Endothelial cell of umbilical vein (primary cell): ENCODE data around the gene PLS1. TPM values are rescaled to one million over a fixed set of nuclear protein-coding genes. Genes with fewer than 3 reads are reported as not detected.

ENCODE experiments used
- BruUV-seq: library from RNA; stranded (reverse); fragments of 400-500 nt; replicated peaks from 2 replicates; lab custom pipeline; 2021; lab: Mats Ljungman, UMichigan
- CTCF ChIA-PET: fragments of 300-600, 350-600 bp; sonication (Branson Sonifier 250); formaldehyde crosslinking; loops from one replicate; lab custom pipeline; 2021; ENCODE audit warnings: antibody characterized with exemption, inconsistent platforms; lab: Charles Lee
- POLR2A ChIA-PET: fragments of 300-600, 350-600 bp; sonication (Branson Sonifier 250); formaldehyde crosslinking; loops from one replicate; lab custom pipeline; 2021; ENCODE audit warnings: antibody characterized with exemption, inconsistent platforms; lab: Charles Lee
- DNase-seq: peaks from one replicate; pipeline ENCODE4 v3.0.0-alpha.2; 2011; ENCODE audit warnings: low read depth, low spot score
- FAIRE-seq: peaks from 2 replicates; lab custom pipeline; 2011; peaks lifted over from hg19 to GRCh38; lab: Jason Lieb, UNC
- H2AFZ ChIP-seq: 2 replicates; pipeline ENCODE4 v1.6.0; 2012; ENCODE audit warnings: low read depth, low read length, control low read depth, inconsistent platforms
- H3K27ac ChIP-seq: 2 replicates; pipeline ENCODE4 v1.5.1; 2011; ENCODE audit warnings: low read depth, mild to moderate bottlenecking, control low read depth, low read length, moderate library complexity; ENCODE audit not compliant: insufficient read depth
- H3K27me3 ChIP-seq, 2 experiments: 2 replicates each; pipeline versions ENCODE4 v1.6.0 to v1.6.1; 2011; ENCODE audit warnings: low read length in 2 of 2, mixed read lengths in 1 of 2; ENCODE audit not compliant: control insufficient read depth in 2 of 2, insufficient read depth in 2 of 2
- H3K36me3 ChIP-seq, 2 experiments: 2 replicates in 1 of 2; 3 replicates in 1 of 2; pipeline ENCODE4 v1.5.1; 2011; ENCODE audit warnings: low read length in 2 of 2, mild to moderate bottlenecking in 1 of 2, moderate library complexity in 1 of 2; ENCODE audit not compliant: control insufficient read depth in 2 of 2, insufficient read depth in 2 of 2; ENCODE audit errors: extremely low read depth in 1 of 2
- H3K4me1 ChIP-seq: 3 replicates; pipeline ENCODE4 v1.5.1; 2011; ENCODE audit warnings: mild to moderate bottlenecking, low read length; ENCODE audit not compliant: control insufficient read depth, insufficient read depth; ENCODE audit errors: extremely low read depth
- H3K4me2 ChIP-seq: 2 replicates; pipeline ENCODE4 v1.6.1; 2011; ENCODE audit warnings: low read length, control low read depth, mixed read lengths; ENCODE audit not compliant: insufficient read depth
- H3K4me3 ChIP-seq, 3 experiments: fragments of 200-600 bp in 1 of 3; sonication (generic), shearing (Covaris generic) in 1 of 3; replicated peaks in 1 of 3; 2 replicates each; pipeline ENCODE4 v1.5.1; 2011 to 2016; ENCODE audit warnings: control low read depth in 3 of 3, low read length in 3 of 3, mild to moderate bottlenecking in 2 of 3, inconsistent platforms in 1 of 3, low read depth in 1 of 3, moderate library complexity in 1 of 3; ENCODE audit not compliant: insufficient read depth in 1 of 3
- H3K79me2 ChIP-seq: 2 replicates; pipeline ENCODE4 v1.6.0; 2012; ENCODE audit warnings: low read length, inconsistent platforms; ENCODE audit not compliant: control insufficient read depth, insufficient read depth
- H3K9ac ChIP-seq: replicated peaks from 2 replicates; pipeline ENCODE3; 2011; ENCODE audit warnings: low read length, control low read depth; ENCODE audit not compliant: insufficient read depth; ENCODE audit errors: extremely low read depth
- H3K9me1 ChIP-seq: replicated peaks from 3 replicates; pipeline ENCODE4 v1.6.0; 2011; ENCODE audit warnings: mild to moderate bottlenecking, low read length; ENCODE audit not compliant: control insufficient read depth, insufficient read depth; ENCODE audit errors: extremely low read depth
- H3K9me3 ChIP-seq: replicated peaks from 2 replicates; pipeline ENCODE4 v1.5.1; 2012; ENCODE audit warnings: low read length, inconsistent platforms; ENCODE audit not compliant: control insufficient read depth, insufficient read depth
- H4K20me1 ChIP-seq: replicated peaks from 2 replicates; pipeline ENCODE3; 2011; ENCODE audit warnings: mild to moderate bottlenecking, low read length; ENCODE audit not compliant: control insufficient read depth, insufficient read depth; ENCODE audit errors: extremely low read depth
- CTCF ChIP-seq, 2 donors: IDR thresholded peaks; 1 replicate in 1 of 2; 2 replicates in 1 of 2; pipeline ENCODE4 v1.5.1; 2011; ENCODE audit warnings: low read length in 2 of 2, mild to moderate bottlenecking in 2 of 2, moderate library complexity in 2 of 2, control low read depth in 1 of 2, inconsistent platforms in 1 of 2, low read depth in 1 of 2; ENCODE audit not compliant: insufficient read depth in 1 of 2; ENCODE audit errors: extremely low read depth in 1 of 2
- EZH2 ChIP-seq: IDR thresholded peaks from 2 replicates; pipeline ENCODE4 v1.6.1; 2012; ENCODE audit warnings: borderline replicate concordance, low read depth, mild to moderate bottlenecking, moderate library complexity, low read length, inconsistent platforms; ENCODE audit not compliant: severe bottlenecking
- FOS ChIP-seq: IDR thresholded peaks from 2 replicates; pipeline ENCODE4 v1.6.1; 2011; ENCODE audit warnings: mild to moderate bottlenecking, low read length, moderate library complexity, borderline replicate concordance; ENCODE audit not compliant: insufficient read depth
- GATA2 ChIP-seq: IDR thresholded peaks from 2 replicates; pipeline ENCODE4 v1.7.0; 2011; ENCODE audit warnings: low read depth, mild to moderate bottlenecking, moderate library complexity, mixed read lengths, low read length; ENCODE audit not compliant: insufficient read length, insufficient read depth
- JUN ChIP-seq: IDR thresholded peaks from 2 replicates; pipeline ENCODE4 v1.6.1; 2011; ENCODE audit warnings: borderline replicate concordance, low read depth; ENCODE audit not compliant: insufficient read length, insufficient read depth
- MYC ChIP-seq: IDR thresholded peaks from one replicate; pipeline ENCODE4 v1.6.1; 2011; ENCODE audit warnings: mild to moderate bottlenecking, low read depth, low read length
- POLR2A ChIP-seq: IDR thresholded peaks from 2 replicates; pipeline ENCODE4 v1.6.1; 2012; ENCODE audit warnings: low read depth, mild to moderate bottlenecking, control low read depth, low read length
- POLR2AphosphoS5 ChIP-seq: IDR thresholded peaks from 2 replicates; pipeline ENCODE4 v1.6.1; 2012; ENCODE audit warnings: low read depth, mild to moderate bottlenecking, control low read depth, low read length, moderate library complexity; ENCODE audit not compliant: insufficient read depth
- dilution Hi-C: fragments of 300-500 bp; cut with MboI; formaldehyde crosslinking; loops from one replicate; pipeline ENCODE4 v1.15.0; 2019; ENCODE audit warnings: low sequenced_read_pairs; ENCODE audit not compliant: extremely low pct_ligation_motif_present
- intact Hi-C: fragments of 100-400 bp; cut with micrococcal nuclease; formaldehyde crosslinking; loops from one replicate; pipeline ENCODE4 v1.10.0; 2022
- polyA plus RNA-seq, 4 experiments: library from polyadenylated mRNA; depleted of rRNA in 3 of 4; stranded (reverse) in 3 of 4; unstranded in 1 of 4; fragments of >200 nt; gene quantifications; 2 replicates each; pipeline versions ENCODE4 v1.2.1 to v1.2.3, GENCODE V29; 2011 to 2012; ENCODE audit warnings: missing spikeins in 1 of 4
- total RNA-seq: library from RNA; stranded (reverse); gene quantifications from 2 replicates; pipeline ENCODE4 v1.2.3, GENCODE V29; 2021
- TF ChIP-seq, protein P1 (sequence below): IDR thresholded peaks from 2 replicates; pipeline ENCODE4 v1.6.1; 2011; ENCODE audit not compliant: insufficient read depth, insufficient read length

Gene PLS1
- total and polyA plus RNA-seq, 2 donors (not counting 3 experiments of a cell fraction or from before 2014, with no cell fraction given), result 0.59 to 1.3 TPM

GRCh38 chr3:142641504-142641903 lies 45.3 kb downstream of the PLS1 start:
- peaks cover 14% of the 10 kb centered on the region in 2 experiments for H3K27me3 ChIP-seq
- intact Hi-C loops, result no loop called here
- no peaks in the 10 kb centered on the region for H3K36me3 ChIP-seq
- H3K27ac ChIP-seq, result no peak overlapping the region
- H2AFZ ChIP-seq, result no peak overlapping the region
- dilution Hi-C loops, result no loop called here
- no peak overlapping the region for H3K4me2 ChIP-seq
- H3K9me1 ChIP-seq, result no peaks in the 10 kb centered on the region
- H3K9me3 ChIP-seq, result no peaks in the 10 kb centered on the region
- no peak overlapping the region for H3K4me3 ChIP-seq
- FAIRE-seq (no peak), DNase-seq (no peak)
- H3K4me1 ChIP-seq, result peaks cover 8% of the 10 kb centered on the region
- ChIA-PET POLR2A (no interaction called here), CTCF (interaction anchor here (1.3 kb wide), 1 partner anchor 16 kb away, joined by 3 read pairs; no protein-coding TSS in a partner anchor)
- no TSS peak for BruUV-seq
- no peaks in the 10 kb centered on the region for H3K79me2 ChIP-seq
- TF ChIP-seq MYC (no peak), POLR2AphosphoS5 (no peak), GATA2 (no peak), CTCF (IDR thresholded peaks at IDR 0.05; ENCODE audit: extremely low read depth in 1 of 2, insufficient read depth in 1 of 2, low read depth in 1 of 2, low read length in 2 of 2) (no peak), FOS (no peak), JUN (no peak), EZH2 (no peak), POLR2A (no peak)
- TF ChIP-seq, protein P1, sequence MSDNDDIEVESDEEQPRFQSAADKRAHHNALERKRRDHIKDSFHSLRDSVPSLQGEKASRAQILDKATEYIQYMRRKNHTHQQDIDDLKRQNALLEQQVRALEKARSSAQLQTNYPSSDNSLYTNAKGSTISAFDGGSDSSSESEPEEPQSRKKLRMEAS, result no peak
- no peaks in the 10 kb centered on the region for H4K20me1 ChIP-seq
- H3K9ac ChIP-seq, result no peak overlapping the region
